ENCODE measurements around the gene THAP8. TPM values are rescaled to one million over a fixed set of nuclear protein-coding genes. Genes with fewer than 3 reads are reported as not detected.

Gene THAP8
- total and polyA plus RNA-seq, 2 of the 4 experiments (the other 2 are of a cell fraction): 1.8 to 5.9 TPM

DNA sequence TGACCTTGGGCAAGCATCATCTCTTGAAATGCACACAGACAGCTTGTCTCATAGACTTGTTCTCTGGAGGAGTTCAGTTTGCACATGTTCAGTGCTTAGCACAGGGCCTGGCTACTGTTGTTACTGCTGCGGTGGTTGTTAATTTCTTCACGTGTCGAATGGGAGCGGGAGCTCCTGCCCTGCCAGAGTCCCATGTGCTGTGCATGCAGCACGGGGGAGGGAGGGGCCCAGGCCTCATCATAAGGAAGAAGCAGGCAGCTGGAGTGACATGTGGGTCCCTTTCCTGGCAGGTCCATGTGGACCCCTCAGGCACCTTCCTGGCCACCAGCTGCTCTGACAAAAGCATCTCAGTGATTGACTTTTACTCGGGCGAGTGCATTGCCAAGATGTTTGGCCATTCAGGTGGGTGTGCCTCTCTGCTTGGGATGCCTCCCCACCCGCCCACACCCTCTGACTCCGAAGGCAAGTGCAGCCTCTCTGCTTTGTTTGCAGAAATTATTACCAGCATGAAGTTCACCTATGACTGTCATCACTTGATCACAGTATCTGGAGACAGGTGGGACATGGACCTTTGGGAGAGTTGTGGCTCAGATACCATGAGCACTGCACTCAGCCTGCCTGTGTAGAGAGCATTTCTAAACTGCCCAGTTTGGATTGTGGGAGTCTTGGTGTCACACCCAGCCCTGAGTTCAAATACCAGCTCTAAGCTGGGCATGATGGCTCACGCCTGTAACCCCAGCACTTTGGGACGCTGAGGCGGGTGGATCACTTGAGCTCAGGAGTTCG lies 37.0 kb upstream of the THAP8 start:
- Histone ChIP-seq H3K79me1 (ENCODE audit: low read depth in 1 of 2, low read length in 2 of 2) (no peaks in the 10 kb centered on the region), H4K5ac (ENCODE audit: low read depth, low read length) (no peak overlapping the region), H2BK5ac (ENCODE audit: low read depth, low read length, poor library complexity, severe bottlenecking) (no peak overlapping the region), H2AK5ac (ENCODE audit: low read depth, low read length) (no peak overlapping the region), H2BK20ac (ENCODE audit: low read depth, low read length) (no peak overlapping the region), H3K9me1 (ENCODE audit: insufficient read depth, low read length) (0 out of 2 replicates have a peak, but pooled peaks cover 6% of the 10 kb centered on the region), H3K56ac (ENCODE audit: extremely low read depth, insufficient read depth, low read length) (no peak overlapping the region), H2AFZ (replicated peaks; ENCODE audit: low read length, poor library complexity) (no peak overlapping the region), H2BK15ac (ENCODE audit: low read depth, low read length) (no peak overlapping the region), H3K27ac (ENCODE audit: insufficient read depth, low read length) (no peak overlapping the region), H3K18ac (ENCODE audit: low read depth, low read length) (no peak overlapping the region), H2BK120ac (ENCODE audit: low read depth, low read length) (no peak overlapping the region), H3K14ac (replicated peaks; ENCODE audit: low read depth, low read length) (no peak overlapping the region), H2AK9ac (replicated peaks; ENCODE audit: low read depth, low read length, poor library complexity) (no peak overlapping the region), H3K23ac (ENCODE audit: low read depth, low read length) (no peak overlapping the region), H4K20me1 (ENCODE audit: insufficient read depth, low read length) (no peaks in the 10 kb centered on the region), H3K9ac (ENCODE audit: low read depth, low read length) (no peak overlapping the region), H3K27me3 (ENCODE audit: control insufficient read depth, insufficient read depth, low read length) (no peaks in the 10 kb centered on the region), H3K4me2 (ENCODE audit: low read depth, low read length) (no peak overlapping the region), H3K4me3 (ENCODE audit: insufficient read depth, low read depth, low read length) (no peak overlapping the region), H3K4me1 (ENCODE audit: control insufficient read depth, insufficient read depth, low read length) (no peaks in the 10 kb centered on the region), H4K8ac (ENCODE audit: low read depth in 2 of 2, low read length in 2 of 2) (no peak overlapping the region), H4K91ac (ENCODE audit: insufficient read depth, low read depth, low read length) (no peak overlapping the region), H3K36me3 (ENCODE audit: control insufficient read depth, insufficient read depth, low read length) (peaks cover 18% of the 10 kb centered on the region), H3K4ac (ENCODE audit: low read depth, low read length) (no peak overlapping the region), H3K9me3 (ENCODE audit: control insufficient read depth, insufficient read depth, low read length) (no peaks in the 10 kb centered on the region)
- BruUV-seq (replicated peaks): no TSS peak
- intact Hi-C loops (cut with micrococcal nuclease): no loop called here
- 97% methylated on average over 5 of the region's 13 CpGs; no CpG with 5 or more reads in 1 of the 2 experiments for WGBS, 2 experiments (ENCODE audit: extremely low coverage in 2 of 2, insufficient read length in 1 of 2)
- ChIA-PET CTCF (no interaction called here), POLR2A (ENCODE audit: unreplicated experiment) (no interaction called here)
- ATAC-seq (ENCODE audit: low read depth) (no peak), DNase-seq (no peak)
- in situ Hi-C loops (cut with MboI; ENCODE audit: low sequenced_read_pairs): no loop called here
- TF ChIP-seq CEBPB (IDR thresholded peaks at IDR 0.05; ENCODE audit: low read depth, low read length) (no peak), RCOR1 (IDR thresholded peaks at IDR 0.05; ENCODE audit: insufficient replicate concordance, low read length) (no peak), RFX5 (IDR thresholded peaks at IDR 0.05; ENCODE audit: low read depth, low read length) (no peak)
- TF ChIP-seq, protein P1, sequence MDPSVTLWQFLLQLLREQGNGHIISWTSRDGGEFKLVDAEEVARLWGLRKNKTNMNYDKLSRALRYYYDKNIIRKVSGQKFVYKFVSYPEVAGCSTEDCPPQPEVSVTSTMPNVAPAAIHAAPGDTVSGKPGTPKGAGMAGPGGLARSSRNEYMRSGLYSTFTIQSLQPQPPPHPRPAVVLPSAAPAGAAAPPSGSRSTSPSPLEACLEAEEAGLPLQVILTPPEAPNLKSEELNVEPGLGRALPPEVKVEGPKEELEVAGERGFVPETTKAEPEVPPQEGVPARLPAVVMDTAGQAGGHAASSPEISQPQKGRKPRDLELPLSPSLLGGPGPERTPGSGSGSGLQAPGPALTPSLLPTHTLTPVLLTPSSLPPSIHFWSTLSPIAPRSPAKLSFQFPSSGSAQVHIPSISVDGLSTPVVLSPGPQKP (IDR thresholded peaks at IDR 0.05; ENCODE audit: borderline replicate concordance, low read depth, low read length): no peak
- dilution Hi-C loops (cut with HindIII; ENCODE audit: low sequenced_read_pairs, unreplicated experiment): no loop called here
